Left lobe of liver (tissue), 2 donors: ENCODE results near the gene MRPL28. TPM values are rescaled to one million over a fixed set of nuclear protein-coding genes. Genes with fewer than 3 reads are reported as not detected.

Experiments used
- ATAC-seq: fragments of 200-7000 bp; cut with Tn5 transposase; one replicate; pipeline ENCODE4 v1.9.1; 2020; ENCODE audit warnings: mild to moderate bottlenecking, moderate library complexity
- DNase-seq: peaks from one replicate; pipeline ENCODE4 v3.0.0-alpha.2; 2020; ENCODE audit warnings: low spot score
- total RNA-seq: library from RNA; stranded (reverse); gene quantifications from one replicate; pipeline ENCODE4 v1.2.1, GENCODE V29; 2021
- donor health status: DM: no; HTN: no; CAD: no; lungs with moderate emphysema.
- donor health status: DM: no; HTN: yes; CAD: no.

The MRPL28 gene
- total RNA-seq, 1 donor from 2014 or later: 36.1 TPM

DNA sequence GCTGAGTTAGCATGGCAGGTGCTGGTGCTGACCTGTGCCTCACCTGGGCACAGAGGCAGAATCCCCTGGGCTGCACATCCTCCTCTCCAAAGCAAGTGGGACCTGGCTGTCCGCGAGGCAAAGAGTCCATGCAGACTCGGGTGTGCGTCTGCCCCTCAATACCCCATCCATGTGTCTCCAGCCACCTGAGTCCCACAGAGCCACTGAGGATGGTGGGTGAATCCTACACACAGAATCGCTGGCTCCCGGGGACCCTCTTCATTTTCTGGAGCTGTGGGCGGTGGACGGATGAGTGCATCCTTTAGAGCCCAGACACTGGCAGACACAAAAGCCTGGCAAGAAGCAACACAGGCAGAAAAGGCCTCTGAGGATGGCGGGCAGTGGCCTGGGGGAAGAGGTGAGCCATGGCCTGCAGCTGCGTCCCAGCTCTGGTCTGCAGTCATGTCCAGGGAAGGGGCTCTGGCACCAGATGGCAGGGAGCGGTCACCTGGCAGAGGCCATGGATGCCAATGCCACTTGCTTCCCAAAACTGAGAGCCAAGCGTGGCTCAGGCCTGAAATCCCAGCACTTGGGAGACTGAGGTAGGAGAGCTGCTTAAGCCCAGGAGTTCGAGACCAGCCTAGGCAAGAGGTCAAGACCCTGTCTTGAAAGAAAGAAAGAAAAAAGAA, 47.7 kb downstream of the MRPL28 start:
- ATAC-seq (no peak), DNase-seq (no peak)

DNA sequence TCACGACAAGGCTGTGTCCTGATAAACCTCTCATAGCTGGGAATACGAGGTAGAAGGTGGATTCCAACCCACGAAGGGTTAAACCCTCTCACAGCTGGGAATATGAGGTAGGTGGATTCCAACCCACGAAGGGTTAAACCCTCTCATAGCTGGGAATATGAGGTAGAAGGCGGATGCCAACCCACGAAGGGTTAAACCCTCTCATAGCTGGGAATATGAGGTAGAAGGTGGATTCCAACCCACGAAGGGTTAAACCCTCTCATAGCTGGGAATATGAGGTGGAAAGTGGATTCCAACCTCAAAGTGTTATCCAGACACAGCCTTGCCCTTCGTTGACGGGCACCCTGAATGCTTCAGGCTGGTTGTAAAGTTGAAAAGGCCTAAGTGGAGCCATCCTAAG, 48.8 kb downstream of the MRPL28 start:
- DNase-seq (no peak), ATAC-seq (no peak)

DNA sequence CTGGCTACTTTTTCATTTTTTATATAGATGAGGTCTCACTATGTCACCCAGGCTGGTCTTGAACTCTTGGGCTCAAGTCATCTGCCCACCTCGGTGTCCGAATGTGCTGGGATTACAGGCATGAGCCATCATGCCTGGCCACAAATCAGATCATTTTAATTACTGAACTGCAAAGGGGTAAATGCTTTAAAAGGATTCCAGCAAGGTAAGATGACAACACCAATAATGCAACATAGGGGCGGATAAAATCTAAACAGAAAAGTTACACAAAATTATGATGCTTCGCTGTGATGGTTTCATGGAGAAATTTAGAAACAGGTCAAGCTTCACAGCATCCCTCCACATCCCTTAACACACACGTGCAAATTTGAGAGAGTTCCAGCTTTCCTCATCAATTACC, 50.1 kb downstream of the MRPL28 start:
- no peak for ATAC-seq

DNA sequence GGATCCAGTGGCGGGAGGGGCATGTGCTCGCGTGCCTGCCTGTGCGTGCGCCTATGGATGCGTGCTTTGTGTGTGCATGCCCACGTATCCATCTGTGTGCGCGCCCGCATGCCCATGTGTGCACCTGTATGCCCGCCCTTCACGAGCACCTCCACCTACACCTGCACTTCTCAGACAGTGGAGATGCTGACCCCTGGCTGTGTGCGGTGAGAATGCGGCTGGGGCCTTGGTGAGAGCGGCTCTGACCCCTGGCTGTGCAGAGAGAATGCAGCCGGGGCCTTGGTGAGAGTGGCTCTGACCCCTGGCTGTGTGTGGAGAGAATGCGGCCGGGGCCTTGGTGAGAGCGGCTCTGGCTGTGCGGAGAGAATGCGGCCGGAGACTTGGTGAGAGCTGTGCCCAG, 51.7 kb downstream of the MRPL28 start:
- no peak for ATAC-seq
- no peak for DNase-seq

More for the DNA sequence above, 50.1 kb downstream of the MRPL28 start:
- DNase-seq: no peak

DNA sequence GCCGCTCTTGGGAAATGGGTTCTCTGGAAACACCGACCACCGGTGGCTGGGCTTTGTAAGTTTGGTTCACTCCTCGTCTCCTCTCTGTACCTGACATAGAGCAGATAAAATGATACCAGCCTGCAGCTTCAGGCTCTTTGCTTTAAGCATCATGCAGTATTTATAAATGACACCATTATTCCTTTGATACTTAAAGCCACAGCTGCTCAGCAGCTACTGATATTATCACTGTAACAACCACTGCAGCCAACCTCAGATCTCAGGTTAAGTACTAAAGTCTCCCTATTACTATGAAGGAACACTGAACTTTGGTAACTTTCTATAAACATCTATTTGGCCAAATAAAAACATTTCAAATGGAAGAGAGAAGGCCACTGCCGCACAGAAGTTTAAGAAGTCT, 52.8 kb downstream of the MRPL28 start:
- ATAC-seq (no peak), DNase-seq (no peak)

Other genes starting within 250 kb of the MRPL28 start
- 14.9 TPM for gene NPRL3, start 231.9 kb downstream of the MRPL28 start, total RNA-seq
- gene HBZ, start 217.9 kb downstream of the MRPL28 start, total RNA-seq: 0.81 TPM
- gene HBM, start 204.6 kb downstream of the MRPL28 start, total RNA-seq: 0.40 TPM
- 67.1 TPM for gene HBA2, start 197.7 kb downstream of the MRPL28 start, total RNA-seq
- 112 TPM for gene HBA1, start 193.9 kb downstream of the MRPL28 start, total RNA-seq
- not detected for gene HBQ1, start 190.1 kb downstream of the MRPL28 start, total RNA-seq
- 29.9 TPM for gene LUC7L, start 141.1 kb downstream of the MRPL28 start, total RNA-seq
- 35.8 TPM for gene FAM234A, start 135.7 kb downstream of the MRPL28 start, total RNA-seq
- gene RGS11, start 94.6 kb downstream of the MRPL28 start, total RNA-seq: 0.70 TPM
- gene ARHGDIG, start 89.9 kb downstream of the MRPL28 start, total RNA-seq: 0.70 TPM
- 0.23 TPM for gene PDIA2, start 87.4 kb downstream of the MRPL28 start, total RNA-seq
- 8.5 TPM for gene AXIN1, start 17.8 kb downstream of the MRPL28 start, total RNA-seq
- gene PGAP6, start 11.4 kb upstream of the MRPL28 start, total RNA-seq: 32.6 TPM
- 64.9 TPM for gene NME4, start 26.7 kb upstream of the MRPL28 start, total RNA-seq
- gene DECR2, start 31.3 kb upstream of the MRPL28 start, total RNA-seq: 109 TPM
- 24.1 TPM for gene RAB11FIP3, start 55.1 kb upstream of the MRPL28 start, total RNA-seq
- 31.6 TPM for gene CAPN15, start 157.2 kb upstream of the MRPL28 start, total RNA-seq
- gene PRR35, start 189.9 kb upstream of the MRPL28 start, total RNA-seq: not detected
- gene NHLRC4, start 196.5 kb upstream of the MRPL28 start, total RNA-seq: 0.28 TPM
- gene PIGQ, start 199.4 kb upstream of the MRPL28 start, total RNA-seq: 42.1 TPM
- gene RAB40C, start 219.5 kb upstream of the MRPL28 start, total RNA-seq: 15.5 TPM